SK-N-SH treated with all-trans-retinoic acid at 6 μM for 48 hours (cell line): ENCODE measurements around the gene SIK3.
"Not testable (repeated sequence)": the region's sequence is repeated elsewhere in the genome, so short reads cannot be mapped to it uniquely, and the experiment has no call there.

Source experiments
- ATAC-seq: fragments of 200-7000 bp; cut with Tn5 transposase; 3 replicates; pipeline ENCODE4 v1.9.1; 2020; ENCODE audit warnings: mild to moderate bottlenecking, moderate library complexity
- ARNTL ChIP-seq: fragments of 450-650 bp; formaldehyde crosslinking; IDR thresholded peaks from 2 replicates; pipeline ENCODE4 v1.5.0; 2020; ENCODE audit warnings: low read depth, mild to moderate bottlenecking, moderate library complexity, borderline replicate concordance
- BACH2 ChIP-seq: fragments of 250-450 bp; sonication (Bioruptor Pico); IDR thresholded peaks from 2 replicates; pipeline ENCODE4 v1.9.0; 2021; ENCODE audit warnings: mild to moderate bottlenecking, borderline replicate concordance
- CSDC2 ChIP-seq: fragments of 250-450 bp; sonication (Bioruptor Pico); IDR thresholded peaks from 2 replicates; pipeline ENCODE4 v1.5.0; 2020; ENCODE audit warnings: mild to moderate bottlenecking, moderate library complexity
- ESRRG ChIP-seq: fragments of 250-450 bp; sonication (Bioruptor Pico); IDR thresholded peaks from 2 replicates; pipeline ENCODE4 v1.6.1; 2021; ENCODE audit warnings: mild to moderate bottlenecking
- OSR1 ChIP-seq: fragments of 250-450 bp; sonication (Bioruptor Pico); IDR thresholded peaks from 2 replicates; pipeline ENCODE4 v1.8.0; 2022; ENCODE audit warnings: moderate library complexity, mild to moderate bottlenecking, inconsistent platforms
- PPARA ChIP-seq: fragments of 250-450 bp; sonication (Bioruptor Pico); IDR thresholded peaks from 2 replicates; pipeline ENCODE4 v1.5.0; 2020; ENCODE audit warnings: mild to moderate bottlenecking, borderline replicate concordance
- RARB ChIP-seq: fragments of 250-450 bp; sonication (Bioruptor Pico); IDR thresholded peaks from 2 replicates; pipeline ENCODE4 v1.8.0; 2021; ENCODE audit warnings: mild to moderate bottlenecking, moderate library complexity
- SNAI2 ChIP-seq: fragments of 250-450 bp; sonication (Bioruptor Pico); IDR thresholded peaks from 2 replicates; pipeline ENCODE4 v1.5.0; 2020; ENCODE audit warnings: mild to moderate bottlenecking, moderate library complexity
- TCF4 ChIP-seq: fragments of 250-450 bp; sonication (Bioruptor Pico); IDR thresholded peaks from 2 replicates; pipeline ENCODE4 v1.8.0; 2021; ENCODE audit warnings: mild to moderate bottlenecking, moderate library complexity, borderline replicate concordance
- TOX ChIP-seq: fragments of 250-450 bp; sonication (Bioruptor Pico); IDR thresholded peaks from 2 replicates; pipeline ENCODE4 v1.8.0; 2021; ENCODE audit warnings: mild to moderate bottlenecking, moderate library complexity, borderline replicate concordance
- ZC3H10 ChIP-seq: fragments of 250-450 bp; sonication (Bioruptor Pico); IDR thresholded peaks from 2 replicates; pipeline ENCODE4 v1.5.1; 2021; ENCODE audit warnings: mild to moderate bottlenecking, moderate library complexity
- ZFP30 ChIP-seq: fragments of 450-650 bp; formaldehyde crosslinking; IDR thresholded peaks from 2 replicates; pipeline ENCODE4 v1.5.0; 2022; ENCODE audit warnings: mild to moderate bottlenecking, moderate library complexity
- ZNF565 ChIP-seq: fragments of 450-650 bp; formaldehyde crosslinking; conservative IDR thresholded peaks from 2 replicates; pipeline ENCODE4 v1.5.0; 2020; ENCODE audit warnings: low read depth, mild to moderate bottlenecking, moderate library complexity
- ZNF70 ChIP-seq: fragments of 450-650 bp; formaldehyde crosslinking; IDR thresholded peaks from 2 replicates; pipeline ENCODE4 v1.5.0; 2020; ENCODE audit warnings: mild to moderate bottlenecking, moderate library complexity
- ZNF8 ChIP-seq: fragments of 450-650 bp; formaldehyde crosslinking; IDR thresholded peaks from 2 replicates; pipeline ENCODE4 v1.5.0; 2020; ENCODE audit warnings: mild to moderate bottlenecking, moderate library complexity
- TF ChIP-seq, protein P1 (sequence below): fragments of 250-450 bp; sonication (Bioruptor Pico); IDR thresholded peaks from 2 replicates; pipeline ENCODE4 v1.5.0; 2020; ENCODE audit warnings: mild to moderate bottlenecking, moderate library complexity
- TF ChIP-seq, protein P2 (sequence below): fragments of 250-450 bp; sonication (Bioruptor Pico); IDR thresholded peaks from 2 replicates; pipeline ENCODE4 v1.5.1; 2020; ENCODE audit warnings: low read depth, mild to moderate bottlenecking, moderate library complexity
- TF ChIP-seq, protein P3 (sequence below): fragments of 250-450 bp; sonication (Bioruptor Pico); IDR thresholded peaks from 2 replicates; pipeline ENCODE4 v1.8.0; 2021; ENCODE audit warnings: low read depth, mild to moderate bottlenecking, moderate library complexity, borderline replicate concordance
- TF ChIP-seq, protein P4 (sequence below): fragments of 250-450 bp; sonication (Bioruptor Pico); IDR thresholded peaks from 2 replicates; pipeline ENCODE4 v1.5.1; 2021; ENCODE audit warnings: mild to moderate bottlenecking, moderate library complexity
- TF ChIP-seq, protein P5 (sequence below): fragments of 250-450 bp; sonication (Bioruptor Pico); IDR thresholded peaks from 2 replicates; pipeline ENCODE4 v1.8.0; 2020; ENCODE audit warnings: mild to moderate bottlenecking, moderate library complexity, borderline replicate concordance

The SIK3 gene

DNA sequence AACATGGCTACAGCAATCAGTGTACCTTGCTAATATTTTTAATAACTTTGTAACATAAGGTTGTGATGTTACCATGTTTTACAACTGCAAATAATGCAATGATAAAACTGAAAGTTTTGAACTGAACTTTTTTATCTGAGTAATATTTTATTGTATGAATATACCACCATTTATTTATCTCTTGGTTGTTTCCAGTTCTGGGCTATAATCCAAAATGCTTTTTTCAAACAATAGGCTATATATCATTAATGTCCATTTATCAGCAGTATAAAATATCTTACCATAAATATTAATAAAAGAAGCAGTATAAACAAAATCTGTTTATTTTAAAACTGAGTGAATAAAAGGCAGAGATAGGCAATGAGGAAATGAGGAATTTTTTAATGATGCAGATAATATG lies 63.3 kb downstream of the SIK3 start:
- no peak for TF ChIP-seq SNAI2 (CRISPR knock-in tag)
- ATAC-seq: no peak

DNA sequence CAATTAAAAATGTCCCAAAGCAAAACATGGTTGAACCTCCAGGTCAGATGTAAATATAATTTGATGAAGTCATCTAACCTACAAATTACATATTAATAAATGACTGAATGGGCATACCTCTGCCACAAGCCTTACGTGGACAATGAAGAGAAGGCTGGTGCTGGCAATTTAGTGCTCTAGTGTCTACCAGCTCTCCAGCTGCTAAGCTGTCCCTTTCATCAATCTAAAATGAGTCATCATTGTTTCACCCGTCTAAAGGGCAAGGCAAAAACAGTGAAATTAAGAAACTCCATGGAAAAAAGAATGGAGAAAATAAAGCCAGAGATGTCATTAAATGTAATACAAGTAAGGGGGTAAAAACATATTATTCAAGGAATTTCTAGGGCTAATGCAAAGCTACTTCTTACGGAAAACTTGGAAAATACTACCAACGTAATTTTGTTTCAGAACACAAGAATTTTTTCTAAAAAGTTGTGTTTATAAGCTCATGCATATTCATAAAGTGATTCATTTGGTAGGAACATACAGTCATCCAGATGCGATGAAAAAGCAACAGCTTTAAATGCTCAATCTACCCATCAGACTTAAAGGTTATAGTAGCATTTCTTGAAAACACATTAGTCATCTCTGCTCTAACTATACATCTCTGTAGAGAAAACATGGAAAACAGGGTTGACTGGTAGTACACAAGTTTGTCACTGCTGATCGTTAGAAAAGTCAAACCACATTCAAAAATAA lies 71.5 kb downstream of the SIK3 start:
- TF ChIP-seq TCF4 (no peak), ZNF8 (CRISPR knock-in tag) (peak; percentile 67; the same call in 1 of the 2 replicates)
- TF ChIP-seq, all 23 proteins: peak for 1
- peak; percentile 49 for ATAC-seq

DNA sequence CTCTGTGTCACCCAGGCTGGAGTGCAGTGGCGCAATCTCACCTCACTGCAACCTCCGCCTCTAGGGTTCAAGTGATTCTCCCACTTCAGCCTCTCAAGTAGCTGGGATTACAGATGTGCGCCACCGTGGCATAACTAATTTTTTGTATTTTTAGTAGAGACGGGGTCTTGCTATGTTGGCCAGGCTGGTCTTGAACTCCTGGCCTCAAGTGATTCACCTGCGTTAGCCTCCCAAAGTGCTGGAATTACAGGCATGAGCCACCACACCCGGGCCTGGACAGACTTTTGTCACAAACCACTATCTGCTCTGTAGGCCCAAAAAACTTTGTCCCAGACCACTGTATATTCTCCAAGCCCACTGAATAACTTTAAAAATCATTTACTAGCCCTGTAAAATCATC lies 74.5 kb downstream of the SIK3 start:
- ATAC-seq: not testable (repeated sequence)

DNA sequence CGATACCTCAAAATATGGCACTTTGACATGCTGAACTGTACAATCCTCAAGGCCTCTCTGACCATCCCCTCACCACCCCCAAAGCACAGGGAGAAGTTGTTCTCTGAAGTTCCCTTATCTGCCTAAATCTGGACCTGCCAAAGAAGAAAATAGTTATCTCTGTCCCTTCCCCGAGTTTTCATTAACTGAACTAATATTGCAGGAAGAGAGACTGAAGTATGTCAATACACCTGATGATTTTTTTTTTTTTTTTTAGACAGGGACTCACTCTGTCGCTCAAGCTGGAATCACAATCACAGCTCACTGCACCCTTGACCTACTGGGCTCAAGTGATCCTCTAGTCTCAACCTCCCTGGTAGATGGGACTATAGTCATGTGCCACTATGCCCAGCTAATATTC lies 75.0 kb downstream of the SIK3 start:
- TF ChIP-seq CSDC2 (CRISPR knock-in tag): no peak
- no peak for TF ChIP-seq ZFP30 (CRISPR knock-in tag)
- TF ChIP-seq, protein P1, sequence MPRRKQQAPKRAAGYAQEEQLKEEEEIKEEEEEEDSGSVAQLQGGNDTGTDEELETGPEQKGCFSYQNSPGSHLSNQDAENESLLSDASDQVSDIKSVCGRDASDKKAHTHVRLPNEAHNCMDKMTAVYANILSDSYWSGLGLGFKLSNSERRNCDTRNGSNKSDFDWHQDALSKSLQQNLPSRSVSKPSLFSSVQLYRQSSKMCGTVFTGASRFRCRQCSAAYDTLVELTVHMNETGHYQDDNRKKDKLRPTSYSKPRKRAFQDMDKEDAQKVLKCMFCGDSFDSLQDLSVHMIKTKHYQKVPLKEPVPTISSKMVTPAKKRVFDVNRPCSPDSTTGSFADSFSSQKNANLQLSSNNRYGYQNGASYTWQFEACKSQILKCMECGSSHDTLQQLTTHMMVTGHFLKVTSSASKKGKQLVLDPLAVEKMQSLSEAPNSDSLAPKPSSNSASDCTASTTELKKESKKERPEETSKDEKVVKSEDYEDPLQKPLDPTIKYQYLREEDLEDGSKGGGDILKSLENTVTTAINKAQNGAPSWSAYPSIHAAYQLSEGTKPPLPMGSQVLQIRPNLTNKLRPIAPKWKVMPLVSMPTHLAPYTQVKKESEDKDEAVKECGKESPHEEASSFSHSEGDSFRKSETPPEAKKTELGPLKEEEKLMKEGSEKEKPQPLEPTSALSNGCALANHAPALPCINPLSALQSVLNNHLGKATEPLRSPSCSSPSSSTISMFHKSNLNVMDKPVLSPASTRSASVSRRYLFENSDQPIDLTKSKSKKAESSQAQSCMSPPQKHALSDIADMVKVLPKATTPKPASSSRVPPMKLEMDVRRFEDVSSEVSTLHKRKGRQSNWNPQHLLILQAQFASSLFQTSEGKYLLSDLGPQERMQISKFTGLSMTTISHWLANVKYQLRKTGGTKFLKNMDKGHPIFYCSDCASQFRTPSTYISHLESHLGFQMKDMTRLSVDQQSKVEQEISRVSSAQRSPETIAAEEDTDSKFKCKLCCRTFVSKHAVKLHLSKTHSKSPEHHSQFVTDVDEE (CRISPR knock-in tag): no peak
- no peak for TF ChIP-seq BACH2 (CRISPR knock-in tag)
- no peak for TF ChIP-seq ZNF8 (CRISPR knock-in tag)
- TF ChIP-seq, protein P2, sequence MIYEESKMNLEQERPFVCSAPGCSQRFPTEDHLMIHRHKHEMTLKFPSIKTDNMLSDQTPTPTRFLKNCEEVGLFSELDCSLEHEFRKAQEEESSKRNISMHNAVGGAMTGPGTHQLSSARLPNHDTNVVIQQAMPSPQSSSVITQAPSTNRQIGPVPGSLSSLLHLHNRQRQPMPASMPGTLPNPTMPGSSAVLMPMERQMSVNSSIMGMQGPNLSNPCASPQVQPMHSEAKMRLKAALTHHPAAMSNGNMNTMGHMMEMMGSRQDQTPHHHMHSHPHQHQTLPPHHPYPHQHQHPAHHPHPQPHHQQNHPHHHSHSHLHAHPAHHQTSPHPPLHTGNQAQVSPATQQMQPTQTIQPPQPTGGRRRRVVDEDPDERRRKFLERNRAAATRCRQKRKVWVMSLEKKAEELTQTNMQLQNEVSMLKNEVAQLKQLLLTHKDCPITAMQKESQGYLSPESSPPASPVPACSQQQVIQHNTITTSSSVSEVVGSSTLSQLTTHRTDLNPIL (CRISPR knock-in tag): no peak
- no peak for TF ChIP-seq ARNTL
- TF ChIP-seq TCF4: no peak
- no peak for TF ChIP-seq ZNF565 (CRISPR knock-in tag)
- TF ChIP-seq, protein P3, sequence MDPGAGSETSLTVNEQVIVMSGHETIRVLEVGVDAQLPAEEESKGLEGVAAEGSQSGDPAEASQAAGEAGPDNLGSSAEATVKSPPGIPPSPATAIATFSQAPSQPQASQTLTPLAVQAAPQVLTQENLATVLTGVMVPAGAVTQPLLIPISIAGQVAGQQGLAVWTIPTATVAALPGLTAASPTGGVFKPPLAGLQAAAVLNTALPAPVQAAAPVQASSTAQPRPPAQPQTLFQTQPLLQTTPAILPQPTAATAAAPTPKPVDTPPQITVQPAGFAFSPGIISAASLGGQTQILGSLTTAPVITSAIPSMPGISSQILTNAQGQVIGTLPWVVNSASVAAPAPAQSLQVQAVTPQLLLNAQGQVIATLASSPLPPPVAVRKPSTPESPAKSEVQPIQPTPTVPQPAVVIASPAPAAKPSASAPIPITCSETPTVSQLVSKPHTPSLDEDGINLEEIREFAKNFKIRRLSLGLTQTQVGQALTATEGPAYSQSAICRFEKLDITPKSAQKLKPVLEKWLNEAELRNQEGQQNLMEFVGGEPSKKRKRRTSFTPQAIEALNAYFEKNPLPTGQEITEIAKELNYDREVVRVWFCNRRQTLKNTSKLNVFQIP (CRISPR knock-in tag): no peak
- no peak for TF ChIP-seq SNAI2 (CRISPR knock-in tag)
- TF ChIP-seq, protein P4, sequence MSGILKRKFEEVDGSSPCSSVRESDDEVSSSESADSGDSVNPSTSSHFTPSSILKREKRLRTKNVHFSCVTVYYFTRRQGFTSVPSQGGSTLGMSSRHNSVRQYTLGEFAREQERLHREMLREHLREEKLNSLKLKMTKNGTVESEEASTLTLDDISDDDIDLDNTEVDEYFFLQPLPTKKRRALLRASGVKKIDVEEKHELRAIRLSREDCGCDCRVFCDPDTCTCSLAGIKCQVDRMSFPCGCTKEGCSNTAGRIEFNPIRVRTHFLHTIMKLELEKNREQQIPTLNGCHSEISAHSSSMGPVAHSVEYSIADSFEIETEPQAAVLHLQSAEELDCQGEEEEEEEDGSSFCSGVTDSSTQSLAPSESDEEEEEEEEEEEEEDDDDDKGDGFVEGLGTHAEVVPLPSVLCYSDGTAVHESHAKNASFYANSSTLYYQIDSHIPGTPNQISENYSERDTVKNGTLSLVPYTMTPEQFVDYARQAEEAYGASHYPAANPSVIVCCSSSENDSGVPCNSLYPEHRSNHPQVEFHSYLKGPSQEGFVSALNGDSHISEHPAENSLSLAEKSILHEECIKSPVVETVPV (CRISPR knock-in tag): no peak
- TF ChIP-seq OSR1 (CRISPR knock-in tag): no peak
- TF ChIP-seq TOX: no peak
- no peak for TF ChIP-seq ZC3H10 (CRISPR knock-in tag)
- TF ChIP-seq ZNF70: no peak
- no peak for TF ChIP-seq RARB (CRISPR knock-in tag)
- TF ChIP-seq PPARA (CRISPR knock-in tag): no peak
- no peak for TF ChIP-seq ESRRG
- TF ChIP-seq, protein P5, sequence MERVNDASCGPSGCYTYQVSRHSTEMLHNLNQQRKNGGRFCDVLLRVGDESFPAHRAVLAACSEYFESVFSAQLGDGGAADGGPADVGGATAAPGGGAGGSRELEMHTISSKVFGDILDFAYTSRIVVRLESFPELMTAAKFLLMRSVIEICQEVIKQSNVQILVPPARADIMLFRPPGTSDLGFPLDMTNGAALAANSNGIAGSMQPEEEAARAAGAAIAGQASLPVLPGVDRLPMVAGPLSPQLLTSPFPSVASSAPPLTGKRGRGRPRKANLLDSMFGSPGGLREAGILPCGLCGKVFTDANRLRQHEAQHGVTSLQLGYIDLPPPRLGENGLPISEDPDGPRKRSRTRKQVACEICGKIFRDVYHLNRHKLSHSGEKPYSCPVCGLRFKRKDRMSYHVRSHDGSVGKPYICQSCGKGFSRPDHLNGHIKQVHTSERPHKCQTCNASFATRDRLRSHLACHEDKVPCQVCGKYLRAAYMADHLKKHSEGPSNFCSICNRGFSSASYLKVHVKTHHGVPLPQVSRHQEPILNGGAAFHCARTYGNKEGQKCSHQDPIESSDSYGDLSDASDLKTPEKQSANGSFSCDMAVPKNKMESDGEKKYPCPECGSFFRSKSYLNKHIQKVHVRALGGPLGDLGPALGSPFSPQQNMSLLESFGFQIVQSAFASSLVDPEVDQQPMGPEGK (CRISPR knock-in tag): no peak
- ATAC-seq: no peak
